ENCODE measurements around the gene TSEN15.

Gene TSEN15
- 12.8 to 160 (median 73.1) reads per million in 9 experiments for total RNA-seq

- Mint-ChIP-seq H3K27me3 (peaks cover 12 to 14% of the 10 kb centered on the region in 2 donors), H3K27ac (peak within 1 kb of the TSS; percentile 96 to 97), H3K36me3 (ENCODE audit: insufficient read depth) (peaks cover 5% of the 10 kb centered on the region), H3K4me1 (ENCODE audit: low read depth in 2 of 2) (peaks cover 21 to 27% of the 10 kb centered on the region in 2 donors), H3K9me3 (no peaks in the 10 kb centered on the region), H3K4me3 (peak within 1 kb of the TSS; percentile 91 to 98)
- ATAC-seq (replicated peaks) (peak; percentile 96), DNase-seq (peak; percentile 60 to 66 (median 64))
Measured at GRCh38 chr1:184051485-184052193, at the start of gene TSEN15. TSEN15 (plus strand) TSS chr1:184051730; CDS start chr1:184051756, 26 bp downstream.

GRCh38 chr1:184002071-184002470, 49.5 kb upstream of the TSEN15 start:
- no peak overlapping the region for H3K4me3 Mint-ChIP-seq

GRCh38 chr1:184004935-184005334, 46.6 kb upstream of the TSEN15 start:
- peaks cover 0 to 5% of the 10 kb centered on the region in 2 donors for H3K27me3 Mint-ChIP-seq
- no peak overlapping the region for H3K4me3 Mint-ChIP-seq
- H3K36me3 Mint-ChIP-seq (ENCODE audit: insufficient read depth) = no peaks in the 10 kb centered on the region
- DNase-seq (no peak), ATAC-seq (replicated peaks) (no peak)
- peaks cover 0 to 3% of the 10 kb centered on the region in 2 donors for H3K4me1 Mint-ChIP-seq (ENCODE audit: low read depth in 2 of 2)
- no peaks in the 10 kb centered on the region for H3K9me3 Mint-ChIP-seq
- no peak overlapping the region for H3K27ac Mint-ChIP-seq

More at GRCh38 chr1:184002071-184002470, 49.5 kb upstream of the TSEN15 start:
- H3K36me3 Mint-ChIP-seq (ENCODE audit: insufficient read depth) = no peaks in the 10 kb centered on the region
- ATAC-seq (replicated peaks) (no peak), DNase-seq (no peak)
- peaks cover 0 to 5% of the 10 kb centered on the region in 2 donors for H3K27me3 Mint-ChIP-seq
- H3K9me3 Mint-ChIP-seq = no peaks in the 10 kb centered on the region
- no peak overlapping the region for H3K27ac Mint-ChIP-seq
- peaks cover 0 to 3% of the 10 kb centered on the region in 2 donors for H3K4me1 Mint-ChIP-seq (ENCODE audit: low read depth in 2 of 2)

- ATAC-seq (replicated peaks) (no peak), DNase-seq (no peak)
- Mint-ChIP-seq H3K36me3 (ENCODE audit: insufficient read depth) (no peaks in the 10 kb centered on the region), H3K4me1 (ENCODE audit: low read depth in 2 of 2) (peaks cover 0 to 3% of the 10 kb centered on the region in 2 donors), H3K4me3 (no peak overlapping the region), H3K9me3 (no peaks in the 10 kb centered on the region), H3K27ac (peak overlapping the region in 1 of 2 donors; percentile 1), H3K27me3 (peaks cover 0 to 5% of the 10 kb centered on the region in 2 donors)
Measured at GRCh38 chr1:184005506-184005905, 46.0 kb upstream of the TSEN15 start.

GRCh38 chr1:184010788-184011187, 40.7 kb upstream of the TSEN15 start:
- H3K9me3 Mint-ChIP-seq = no peaks in the 10 kb centered on the region
- H3K4me3 Mint-ChIP-seq = no peak overlapping the region

GRCh38 chr1:184012187-184012586, 39.3 kb upstream of the TSEN15 start:
- no peaks in the 10 kb centered on the region for H3K4me1 Mint-ChIP-seq (ENCODE audit: low read depth in 2 of 2)
- H3K27ac Mint-ChIP-seq = no peak overlapping the region
- ATAC-seq (replicated peaks) (no peak), DNase-seq (no peak)
- peaks cover 13 to 20% of the 10 kb centered on the region in 2 donors for H3K27me3 Mint-ChIP-seq
- no peak overlapping the region for H3K4me3 Mint-ChIP-seq
- no peaks in the 10 kb centered on the region for H3K9me3 Mint-ChIP-seq
- no peaks in the 10 kb centered on the region for H3K36me3 Mint-ChIP-seq (ENCODE audit: insufficient read depth)

More at GRCh38 chr1:184010788-184011187, 40.7 kb upstream of the TSEN15 start:
- H3K36me3 Mint-ChIP-seq (ENCODE audit: insufficient read depth) = no peaks in the 10 kb centered on the region
- DNase-seq = no peak
- no peaks in the 10 kb centered on the region for H3K4me1 Mint-ChIP-seq (ENCODE audit: low read depth in 2 of 2)
- H3K27me3 Mint-ChIP-seq = peaks cover 13 to 20% of the 10 kb centered on the region in 2 donors
- H3K27ac Mint-ChIP-seq = no peak overlapping the region
- no peak for ATAC-seq (replicated peaks)

- H3K4me3 Mint-ChIP-seq = no peak overlapping the region
- H3K4me1 Mint-ChIP-seq (ENCODE audit: low read depth in 2 of 2) = no peaks in the 10 kb centered on the region
- no peaks in the 10 kb centered on the region for H3K36me3 Mint-ChIP-seq (ENCODE audit: insufficient read depth)
- ATAC-seq (replicated peaks) (no peak), DNase-seq (no peak)
- peaks cover 13 to 20% of the 10 kb centered on the region in 2 donors for H3K27me3 Mint-ChIP-seq
- no peaks in the 10 kb centered on the region for H3K9me3 Mint-ChIP-seq
- H3K27ac Mint-ChIP-seq = no peak overlapping the region
Measured at GRCh38 chr1:184014271-184014670, 37.3 kb upstream of the TSEN15 start.

- ATAC-seq (replicated peaks) (no peak), DNase-seq (no peak)
- Mint-ChIP-seq H3K27me3 (peaks cover 13 to 20% of the 10 kb centered on the region in 2 donors), H3K4me1 (ENCODE audit: low read depth in 2 of 2) (peaks cover 0 to 4% of the 10 kb centered on the region in 2 donors), H3K36me3 (ENCODE audit: insufficient read depth) (no peaks in the 10 kb centered on the region), H3K9me3 (no peaks in the 10 kb centered on the region), H3K4me3 (no peak overlapping the region), H3K27ac (no peak overlapping the region)
Measured at GRCh38 chr1:184016169-184016568, 35.4 kb upstream of the TSEN15 start.

GRCh38 chr1:184017306-184017705, 34.2 kb upstream of the TSEN15 start:
- no peak for ATAC-seq (replicated peaks)
- Mint-ChIP-seq H3K27ac (no peak overlapping the region), H3K9me3 (no peaks in the 10 kb centered on the region), H3K4me3 (no peak overlapping the region), H3K27me3 (peaks cover 13 to 20% of the 10 kb centered on the region in 2 donors), H3K4me1 (ENCODE audit: low read depth in 2 of 2) (peaks cover 0 to 4% of the 10 kb centered on the region in 2 donors), H3K36me3 (ENCODE audit: insufficient read depth) (no peaks in the 10 kb centered on the region)
- DNase-seq = no peak

- peaks cover 0 to 4% of the 10 kb centered on the region in 2 donors for H3K4me1 Mint-ChIP-seq (ENCODE audit: low read depth in 2 of 2)
Measured at GRCh38 chr1:184018622-184019021, 32.9 kb upstream of the TSEN15 start.

GRCh38 chr1:184019069-184019468, 32.5 kb upstream of the TSEN15 start:
- peaks cover 0 to 4% of the 10 kb centered on the region in 2 donors for H3K4me1 Mint-ChIP-seq (ENCODE audit: low read depth in 2 of 2)
- peaks cover under 1 to 12% of the 10 kb centered on the region in 2 donors for H3K27me3 Mint-ChIP-seq
- H3K36me3 Mint-ChIP-seq (ENCODE audit: insufficient read depth) = no peaks in the 10 kb centered on the region
- no peaks in the 10 kb centered on the region for H3K9me3 Mint-ChIP-seq
- DNase-seq = no peak
- no peak overlapping the region for H3K27ac Mint-ChIP-seq
- no peak for ATAC-seq (replicated peaks)
- H3K4me3 Mint-ChIP-seq = no peak overlapping the region

More at GRCh38 chr1:184018622-184019021, 32.9 kb upstream of the TSEN15 start:
- DNase-seq (no peak), ATAC-seq (replicated peaks) (no peak)
- H3K36me3 Mint-ChIP-seq (ENCODE audit: insufficient read depth) = no peaks in the 10 kb centered on the region
- peaks cover 5 to 13% of the 10 kb centered on the region in 2 donors for H3K27me3 Mint-ChIP-seq
- H3K9me3 Mint-ChIP-seq = no peaks in the 10 kb centered on the region
- no peak overlapping the region for H3K4me3 Mint-ChIP-seq
- H3K27ac Mint-ChIP-seq = no peak overlapping the region

GRCh38 chr1:184019506-184019905, 32.0 kb upstream of the TSEN15 start:
- H3K4me3 Mint-ChIP-seq = no peak overlapping the region
- H3K36me3 Mint-ChIP-seq (ENCODE audit: insufficient read depth) = no peaks in the 10 kb centered on the region
- peaks cover 0 to 4% of the 10 kb centered on the region in 2 donors for H3K4me1 Mint-ChIP-seq (ENCODE audit: low read depth in 2 of 2)
- peaks cover 0 to 7% of the 10 kb centered on the region in 2 donors for H3K27me3 Mint-ChIP-seq
- no peak for ATAC-seq (replicated peaks)
- H3K9me3 Mint-ChIP-seq = no peaks in the 10 kb centered on the region
- H3K27ac Mint-ChIP-seq = no peak overlapping the region
- no peak for DNase-seq

GRCh38 chr1:184020328-184020727, 31.2 kb upstream of the TSEN15 start:
- H3K4me1 Mint-ChIP-seq (ENCODE audit: low read depth in 2 of 2) = peaks cover 0 to 4% of the 10 kb centered on the region in 2 donors
- H3K4me3 Mint-ChIP-seq = no peak overlapping the region
- ATAC-seq (replicated peaks) (no peak), DNase-seq (no peak)
- H3K27ac Mint-ChIP-seq = no peak overlapping the region
- no peaks in the 10 kb centered on the region for H3K36me3 Mint-ChIP-seq (ENCODE audit: insufficient read depth)
- peaks cover 0 to 6% of the 10 kb centered on the region in 2 donors for H3K27me3 Mint-ChIP-seq
- no peaks in the 10 kb centered on the region for H3K9me3 Mint-ChIP-seq

- Mint-ChIP-seq H3K4me1 (ENCODE audit: low read depth in 2 of 2) (peaks cover 0 to 4% of the 10 kb centered on the region in 2 donors), H3K27ac (no peak overlapping the region), H3K27me3 (peaks cover 0 to 11% of the 10 kb centered on the region in 2 donors), H3K9me3 (no peaks in the 10 kb centered on the region), H3K4me3 (no peak overlapping the region), H3K36me3 (ENCODE audit: insufficient read depth) (no peaks in the 10 kb centered on the region)
- ATAC-seq (replicated peaks) = no peak
- no peak for DNase-seq
Measured at GRCh38 chr1:184020855-184021254, 30.7 kb upstream of the TSEN15 start.
